Esophagus mucosa (tissue), 1 donor: ENCODE measurements around the gene ACTN1. TPM values are rescaled to one million over a fixed set of nuclear protein-coding genes. Genes with fewer than 3 reads are reported as not detected.

ENCODE experiments used
- ATAC-seq: fragments of 200-7000 bp; cut with Tn5 transposase; one replicate; pipeline ENCODE4 v1.9.1; 2020
- total RNA-seq: library from RNA; stranded (reverse); gene quantifications from one replicate; pipeline ENCODE4 v1.2.4, GENCODE V29; 2023
- donor health status: DM: yes; HTN: yes; CAD: no.

Gene ACTN1
- total RNA-seq, 1 donor from 2014 or later = 117 TPM

DNA sequence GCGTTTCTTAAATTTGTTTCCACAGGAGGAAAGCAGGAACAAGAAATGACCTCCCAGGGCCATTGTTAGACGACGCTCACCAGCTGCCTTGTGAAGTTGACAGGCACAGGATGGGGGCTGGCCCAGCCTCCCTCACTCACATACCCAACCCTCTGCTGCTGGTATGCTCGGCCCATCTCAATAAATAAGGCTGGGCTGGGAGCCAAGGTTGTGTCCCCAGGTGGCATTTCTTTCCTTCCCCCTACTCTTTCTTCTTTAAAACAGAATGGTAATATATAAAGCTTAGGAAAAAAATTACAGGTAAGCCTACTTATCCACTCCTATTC is 93.0 kb downstream of the ACTN1 start:
- ATAC-seq = no peak

DNA sequence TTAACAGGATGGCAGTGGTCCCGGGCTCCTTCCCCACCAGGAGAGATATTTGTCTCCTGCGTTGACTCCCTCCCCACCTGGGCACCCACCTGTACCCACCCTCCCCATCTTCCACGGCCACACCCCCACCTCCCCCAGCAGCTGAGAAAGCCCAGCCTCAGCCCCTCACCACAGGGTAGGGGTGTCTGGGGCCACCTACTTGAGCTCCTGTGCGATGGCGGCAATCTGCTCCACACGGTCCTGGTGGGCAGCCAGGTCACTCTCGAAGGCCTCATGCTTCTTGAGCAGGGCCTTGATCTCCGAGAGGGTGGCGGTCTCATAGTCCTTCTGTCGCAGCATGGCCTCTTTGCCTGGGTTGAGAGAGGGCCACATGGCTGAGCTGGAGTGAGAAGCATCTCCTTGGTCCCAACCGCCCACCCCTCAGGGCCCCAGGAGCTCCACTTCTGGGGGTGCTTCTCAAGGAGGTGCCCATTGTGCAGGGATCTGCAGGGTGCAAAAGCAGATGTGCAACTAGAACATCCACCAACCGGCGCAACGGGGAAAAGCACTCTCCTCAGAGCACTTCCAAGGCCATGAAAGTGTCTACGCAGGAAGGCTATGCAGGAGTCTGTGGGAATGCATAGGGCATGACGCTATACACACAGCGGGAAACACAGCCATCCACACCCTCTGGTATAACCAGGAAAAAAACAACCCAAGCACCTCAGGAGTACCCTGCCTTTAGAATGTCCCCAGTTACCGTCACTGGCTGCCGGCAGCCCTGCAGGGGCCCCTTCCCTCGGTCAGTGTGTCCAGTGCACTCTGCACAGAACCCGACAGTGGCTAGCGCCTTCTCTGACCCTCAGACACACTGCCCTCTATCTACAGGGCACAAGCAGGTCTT is 93.6 kb downstream of the ACTN1 start:
- ATAC-seq = no peak

DNA sequence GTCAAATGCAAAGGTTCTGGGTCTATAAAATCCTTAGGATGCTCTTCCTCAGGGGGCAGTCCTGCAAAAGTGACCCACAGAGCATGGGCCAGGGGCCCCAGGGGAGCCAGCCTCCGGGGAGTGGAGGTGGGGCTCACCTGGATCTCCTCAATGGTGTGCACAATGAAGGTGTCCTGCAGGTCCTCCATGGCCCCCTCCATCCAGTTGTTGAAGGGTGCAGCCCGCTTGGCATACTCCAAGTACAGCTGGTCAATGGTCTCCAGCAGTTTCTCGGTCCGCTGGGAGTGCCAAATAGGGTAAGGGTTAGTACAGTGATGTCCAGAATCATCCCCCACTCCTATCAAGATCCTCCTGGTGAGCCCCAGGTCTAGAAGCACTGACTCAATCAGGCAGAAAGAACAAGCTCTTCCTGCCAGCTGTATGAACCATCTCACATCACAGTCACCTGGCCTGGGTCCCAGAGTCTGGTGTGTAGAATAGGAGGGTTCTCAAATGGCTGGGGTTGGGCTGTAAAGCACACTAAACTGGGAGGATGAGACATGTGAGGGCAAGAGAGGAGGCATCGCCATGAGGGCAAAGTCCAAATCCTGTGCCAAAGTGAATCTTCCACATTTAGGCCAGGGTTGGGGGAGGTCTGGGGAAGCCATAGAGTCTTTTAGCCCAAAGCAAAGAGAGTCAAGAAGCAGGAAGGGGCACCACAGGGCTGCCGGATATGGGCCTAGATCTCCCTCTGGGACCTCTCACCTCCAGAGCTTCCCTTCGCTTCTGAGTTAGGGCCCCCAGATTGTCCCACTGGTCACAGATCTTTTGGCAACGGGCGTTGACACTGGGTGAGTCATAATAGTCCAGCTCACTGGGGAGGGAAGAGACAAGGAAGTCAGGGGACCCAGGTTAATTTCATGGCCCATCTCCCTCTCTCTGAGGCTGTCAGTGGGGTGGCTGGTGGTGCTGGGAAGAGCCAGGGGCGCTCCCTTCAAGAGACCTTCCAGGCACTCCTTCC is 94.8 kb downstream of the ACTN1 start:
- ATAC-seq = peak; percentile 89

DNA sequence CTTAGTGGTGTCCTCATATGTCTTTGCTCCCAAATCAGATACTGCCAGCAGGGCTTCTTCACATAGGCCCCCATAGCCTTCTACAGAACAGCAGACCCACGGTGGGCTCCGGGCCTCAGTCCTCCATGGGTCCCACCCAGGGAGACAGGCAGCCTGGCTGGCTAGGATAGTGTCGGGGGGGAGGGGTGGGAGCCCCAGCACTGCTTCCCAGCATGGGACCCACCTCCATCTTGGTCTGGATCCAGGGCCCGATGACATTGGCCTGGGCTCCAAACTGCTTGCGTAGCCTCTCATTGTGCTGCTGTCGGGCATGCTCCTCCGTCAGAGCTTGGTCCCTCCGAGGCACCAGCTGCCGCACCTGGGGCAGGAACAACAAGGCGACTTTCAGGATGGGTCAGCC is 96.9 kb downstream of the ACTN1 start:
- no peak for ATAC-seq

DNA sequence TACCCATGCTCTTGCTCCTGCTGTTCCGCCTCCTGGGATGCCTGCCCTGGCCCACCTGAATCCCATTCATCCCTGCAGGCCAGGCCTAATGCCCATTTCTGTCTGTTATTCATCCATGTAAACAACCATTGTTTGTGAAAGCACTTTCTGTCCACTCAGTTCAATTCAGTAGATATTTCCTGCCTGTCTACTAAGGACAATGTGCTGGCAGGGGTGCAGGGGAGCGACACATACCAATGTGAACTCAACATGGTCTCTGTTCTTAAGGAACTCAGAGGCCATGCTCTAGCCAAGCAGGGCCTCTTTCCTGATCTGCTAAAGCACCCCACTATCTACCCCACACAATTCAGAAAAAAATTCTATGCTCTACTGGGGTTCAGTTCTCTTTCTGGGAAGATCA is 97.7 kb downstream of the ACTN1 start:
- no peak for ATAC-seq

DNA sequence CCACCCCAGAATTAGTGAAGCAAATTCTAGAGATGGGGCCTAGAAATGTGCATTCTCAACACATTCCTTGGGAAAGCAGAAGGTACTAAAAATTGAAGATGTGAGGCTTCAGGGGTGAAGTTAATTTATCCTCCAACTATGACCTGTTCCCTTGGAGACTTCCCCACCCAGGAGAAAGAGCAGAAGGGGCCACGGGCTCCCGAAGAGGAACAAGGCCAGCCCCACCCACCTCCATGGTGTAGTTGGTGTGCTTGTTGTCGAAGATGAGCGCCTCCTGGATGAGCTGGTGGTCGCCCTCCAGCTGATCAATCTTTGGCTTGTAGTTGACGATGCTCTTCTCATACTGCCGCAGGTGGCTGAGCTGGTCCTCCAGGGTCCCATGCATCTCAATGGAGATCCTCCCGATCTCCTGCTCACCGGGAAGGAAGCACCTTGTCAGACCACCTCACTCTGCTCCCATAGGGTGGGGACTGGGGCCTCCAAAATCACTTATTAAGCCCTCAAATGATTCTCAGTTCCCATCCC is 98.5 kb downstream of the ACTN1 start:
- ATAC-seq = no peak

DNA sequence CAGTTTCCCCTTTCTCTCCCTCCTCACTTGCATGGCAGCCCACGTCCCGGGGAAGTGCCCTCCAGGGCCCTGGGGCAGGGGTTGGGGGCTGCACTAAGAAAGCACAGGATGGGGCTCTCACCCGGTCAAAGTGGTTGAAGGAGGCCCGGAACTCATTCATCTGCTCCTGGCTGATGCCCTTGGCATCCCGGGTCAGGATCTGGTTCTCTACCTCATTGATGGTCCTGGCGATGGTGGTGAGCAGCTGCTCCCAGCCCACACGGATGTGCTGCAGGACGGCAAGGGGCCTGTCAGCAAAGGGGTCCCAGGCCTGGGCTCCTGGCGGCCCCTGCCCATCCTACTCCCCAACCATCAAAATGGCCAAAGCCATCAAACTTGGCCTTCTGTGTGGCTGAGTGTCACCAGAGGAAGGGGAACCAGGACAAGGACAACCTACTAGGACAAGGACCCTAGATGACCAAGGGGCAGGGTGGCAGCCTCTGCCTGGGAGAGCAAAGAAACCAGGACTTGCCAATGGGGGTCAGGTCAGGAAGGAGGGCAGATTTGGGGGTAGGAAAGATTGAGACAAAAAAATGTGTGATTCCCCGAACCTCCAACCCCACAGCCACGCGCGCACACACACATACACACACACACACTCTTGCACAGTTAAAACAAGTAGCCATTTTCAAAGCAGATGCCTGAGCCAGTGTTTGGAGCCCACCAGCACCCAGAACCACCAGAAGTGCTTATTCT is 99.1 kb downstream of the ACTN1 start:
- ATAC-seq = no peak

DNA sequence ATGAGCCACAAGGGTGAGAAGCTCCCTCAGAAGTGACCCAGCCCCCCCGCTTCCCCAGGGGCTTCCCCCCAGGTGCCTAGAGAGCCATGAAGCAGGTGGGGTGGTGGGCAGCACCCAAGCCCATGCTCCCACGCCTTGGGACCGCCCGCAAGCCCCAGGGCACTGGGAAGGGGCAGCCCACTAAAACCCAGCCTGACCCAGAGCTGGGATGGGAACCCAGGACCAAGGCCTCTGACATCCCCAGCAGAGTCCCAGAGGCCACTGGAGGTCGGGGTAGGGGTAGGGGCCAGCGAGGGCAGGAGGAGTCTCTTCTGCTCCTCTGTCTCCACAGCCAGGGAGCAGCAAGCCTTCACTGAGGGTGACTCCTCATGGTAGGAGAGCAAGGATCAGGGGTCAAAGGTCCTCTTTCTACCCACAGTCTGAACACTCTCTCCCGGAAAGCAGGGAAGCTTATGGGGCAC is 99.8 kb downstream of the ACTN1 start:
- no peak for ATAC-seq

DNA sequence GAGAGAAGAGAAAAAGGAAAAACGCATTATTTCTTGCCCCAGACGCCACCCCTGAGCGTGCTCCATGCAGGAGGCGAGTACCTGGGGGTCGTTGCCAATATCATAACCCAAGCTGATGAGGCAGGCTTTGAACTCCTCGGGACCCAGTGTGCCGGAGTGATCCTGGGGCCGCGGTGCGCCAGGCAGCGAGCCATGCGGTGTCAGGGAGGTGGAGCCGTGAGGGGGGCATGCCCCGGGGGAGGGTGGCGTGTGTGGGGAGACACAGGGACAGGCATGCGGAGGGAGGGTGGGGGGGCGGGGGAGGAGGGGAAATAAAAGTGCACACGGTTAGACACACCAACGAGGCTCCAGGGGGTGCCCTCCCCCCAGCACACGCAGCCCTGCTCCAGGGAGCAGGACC is 100.2 kb downstream of the ACTN1 start:
- ATAC-seq = no peak

DNA sequence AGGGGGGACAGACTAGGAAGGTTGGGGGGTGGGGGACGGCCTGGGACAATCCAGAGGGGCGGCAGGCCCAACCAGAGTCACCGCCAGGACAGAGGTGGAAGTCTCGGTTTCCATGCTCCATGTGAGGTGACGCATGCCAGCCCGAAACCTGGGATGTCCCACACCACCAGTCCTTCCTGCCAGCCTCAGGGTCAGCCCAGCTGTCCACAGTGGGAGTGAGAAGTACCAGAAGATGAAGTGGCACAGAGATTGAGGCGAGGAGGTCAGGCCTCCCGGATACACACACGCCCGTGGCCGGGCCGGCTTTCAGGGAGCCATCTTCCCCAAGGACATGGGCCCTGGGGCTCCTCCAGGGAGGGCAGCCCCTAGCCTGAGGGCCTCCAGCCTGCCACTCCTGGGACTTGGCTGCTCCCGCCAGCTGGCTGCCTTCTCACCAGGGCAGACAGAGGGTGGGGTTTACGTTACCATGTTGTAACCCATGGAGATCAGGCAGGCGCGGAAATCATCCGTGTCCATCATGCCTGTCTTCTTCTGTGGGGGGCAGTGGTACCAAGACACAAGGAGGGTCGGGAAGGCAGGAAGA is 101.0 kb downstream of the ACTN1 start:
- no peak for ATAC-seq

DNA sequence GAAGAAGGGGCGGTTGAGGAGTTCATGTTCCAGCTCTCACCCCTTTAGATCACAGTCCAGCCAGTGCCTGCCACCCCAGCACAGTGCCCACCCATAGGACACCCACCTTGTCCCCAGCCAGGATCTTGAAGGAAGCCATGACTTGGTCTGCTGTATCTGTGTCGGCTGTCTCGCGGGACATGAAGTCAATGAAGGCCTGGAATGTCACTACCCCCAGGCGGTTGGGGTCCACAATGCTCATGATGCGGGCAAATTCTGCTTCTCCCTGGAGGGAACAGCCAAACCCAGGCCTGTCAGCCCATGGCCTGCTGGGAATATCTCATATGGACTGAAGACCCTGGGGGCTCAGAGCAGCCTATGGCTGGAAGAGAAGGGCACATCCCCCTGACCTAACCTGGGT is 102.1 kb downstream of the ACTN1 start:
- no peak for ATAC-seq

DNA sequence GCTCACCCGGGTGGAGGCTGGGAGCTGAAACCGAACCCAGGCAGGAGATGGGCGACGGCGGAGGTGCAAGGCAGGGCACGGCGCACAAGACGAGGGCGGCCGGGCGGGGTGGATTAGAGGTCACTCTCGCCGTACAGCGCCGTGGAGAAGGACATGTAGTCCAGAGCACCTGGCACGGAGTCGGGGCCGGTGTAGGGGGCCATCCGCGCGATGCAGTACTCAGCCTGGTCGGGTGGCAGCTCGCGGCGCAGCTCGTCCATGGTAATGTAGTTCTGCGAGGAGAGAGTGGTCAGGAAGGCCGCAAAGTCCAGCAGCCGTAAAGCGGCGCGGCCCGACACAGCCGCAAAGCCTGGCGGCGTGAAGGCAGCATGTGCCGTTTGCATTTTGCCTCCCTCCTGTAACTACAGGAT is 104.4 kb downstream of the ACTN1 start:
- no peak for ATAC-seq

DNA sequence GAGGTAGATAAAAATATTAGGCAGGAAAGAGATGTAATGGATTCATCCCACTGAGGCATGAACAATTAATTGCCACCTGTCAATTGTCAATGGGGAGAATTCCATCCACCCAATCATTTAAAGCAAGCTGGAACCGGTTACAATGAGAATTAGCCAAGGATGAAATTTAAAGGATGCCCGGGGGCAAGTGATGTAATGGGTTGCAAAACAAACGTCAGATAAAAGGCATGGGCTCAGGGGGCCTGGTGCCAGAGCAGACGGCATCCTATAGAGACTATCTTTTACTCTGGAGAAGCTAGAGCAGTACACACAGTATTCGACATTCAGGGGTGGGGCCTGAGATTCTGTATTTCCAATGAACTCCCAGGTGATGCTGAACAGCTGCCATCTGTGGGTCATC is 105.7 kb downstream of the ACTN1 start:
- peak; percentile 39 for ATAC-seq

DNA sequence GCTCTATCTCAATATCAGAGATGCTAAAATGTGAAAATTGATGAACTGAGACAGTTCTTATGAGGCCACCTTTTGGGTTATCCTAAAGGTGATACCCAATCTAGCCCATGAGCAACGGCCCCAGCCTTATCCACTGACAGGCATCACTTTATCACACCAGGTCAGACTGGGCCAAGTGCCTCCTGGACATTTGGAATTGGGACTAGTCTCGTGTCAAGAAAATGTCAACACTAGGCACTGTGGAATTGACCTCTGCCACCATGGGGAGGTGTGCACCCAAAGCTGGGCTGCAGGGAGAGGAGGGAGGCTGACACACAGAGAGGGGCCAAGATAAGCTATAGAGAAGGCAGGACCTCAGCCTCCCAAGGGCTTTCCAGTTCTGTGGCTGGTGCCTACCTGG is 107.7 kb downstream of the ACTN1 start:
- no peak for ATAC-seq

DNA sequence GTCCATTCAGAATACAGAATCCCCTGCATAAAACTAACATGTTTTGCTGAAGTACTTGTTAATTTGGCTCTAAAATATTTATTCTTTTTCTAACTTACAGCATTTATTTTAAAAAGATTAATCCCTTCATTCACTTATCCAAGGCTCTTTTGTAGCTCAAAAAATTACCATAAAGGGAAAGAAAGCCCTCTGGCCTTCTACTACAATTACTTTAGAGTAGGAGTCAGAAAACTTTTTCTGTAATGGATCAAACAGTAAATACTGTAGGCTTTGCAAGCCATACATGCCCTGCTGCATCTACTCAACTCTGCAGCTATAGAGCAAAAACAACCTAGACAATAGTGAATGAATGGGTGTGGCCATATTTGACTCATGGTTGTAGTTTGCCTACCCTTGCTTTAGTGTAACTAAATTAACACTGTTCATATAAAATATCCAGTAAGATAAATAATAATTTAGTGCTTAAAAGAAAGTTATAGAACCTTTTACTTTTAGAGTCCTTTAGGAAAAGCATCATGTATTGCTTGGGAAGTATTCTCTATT is 112.0 kb downstream of the ACTN1 start:
- ATAC-seq = peak; percentile 52

DNA sequence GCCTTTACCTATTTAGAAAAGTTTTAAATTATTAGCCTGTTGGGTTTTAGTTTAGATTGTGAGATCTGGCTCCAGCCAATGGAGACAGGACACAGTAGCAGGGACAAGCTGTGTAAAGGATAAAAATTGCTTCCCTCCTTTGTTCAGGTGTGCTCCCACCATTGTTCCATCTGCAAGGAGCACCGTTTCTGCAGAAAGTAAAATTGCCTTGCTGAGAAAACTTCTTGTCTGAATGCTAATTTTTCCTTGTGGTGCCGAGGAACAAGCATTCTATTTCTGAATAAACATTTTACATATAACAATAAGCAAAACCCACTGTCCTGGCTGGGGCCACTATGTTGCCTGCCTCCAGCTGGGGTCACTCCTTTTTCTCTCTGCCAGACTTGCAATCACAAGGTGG is 113.6 kb downstream of the ACTN1 start:
- ATAC-seq = no peak

DNA sequence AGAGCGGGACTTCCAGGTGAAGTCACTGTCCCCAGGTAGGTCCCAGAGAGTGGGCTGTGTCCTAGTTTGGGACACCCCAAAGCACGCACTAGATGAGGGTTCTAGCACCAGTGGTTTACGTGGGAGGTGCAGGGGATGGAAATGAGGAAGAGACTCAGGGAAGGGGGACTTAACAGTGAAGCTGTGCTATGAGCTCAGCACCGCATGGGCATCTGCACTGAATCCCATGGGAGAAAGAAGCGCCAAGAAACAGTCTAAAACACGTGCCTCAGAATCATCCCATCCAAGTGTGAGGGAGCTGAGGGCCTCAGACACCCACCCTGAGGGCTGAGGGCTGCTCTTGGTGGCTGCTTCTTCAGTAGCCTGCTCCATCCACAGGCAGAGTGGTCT is 114.7 kb downstream of the ACTN1 start:
- peak; percentile 6 for ATAC-seq

DNA sequence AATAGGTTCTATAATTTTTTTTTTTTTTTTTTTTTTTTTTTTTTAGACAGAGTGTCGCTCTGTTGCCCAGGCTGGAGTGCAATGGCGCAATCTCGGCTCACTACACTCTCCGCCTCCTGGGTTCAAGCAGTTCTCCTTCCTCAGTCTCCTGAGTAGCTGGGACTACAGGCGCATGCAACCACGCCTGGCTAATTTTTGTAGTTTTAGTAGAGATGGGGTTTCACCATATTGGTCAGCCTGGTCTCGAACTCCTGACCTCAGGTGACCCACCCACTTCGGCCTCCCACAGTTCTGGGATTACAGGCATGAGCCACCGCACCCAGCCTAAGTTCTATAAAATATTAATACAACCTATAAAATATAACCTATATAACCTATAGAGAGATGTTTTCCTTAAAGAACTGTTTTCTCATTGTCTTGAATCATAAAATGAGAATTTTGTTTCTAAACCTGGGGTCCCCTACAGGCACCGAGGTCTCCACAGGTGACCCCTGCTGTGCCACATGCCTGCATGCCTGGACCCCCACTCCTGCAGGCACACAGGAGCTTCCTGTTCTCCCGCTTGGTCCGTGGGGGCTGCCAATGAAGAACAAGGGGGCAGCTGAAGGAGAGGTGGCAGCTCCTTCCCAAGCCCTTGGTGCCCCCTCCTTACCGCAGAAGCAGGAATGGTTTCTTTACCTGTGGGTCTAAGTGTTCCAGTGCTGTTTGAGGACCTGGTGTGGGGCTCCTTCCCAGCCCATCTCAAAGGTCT is 115.3 kb downstream of the ACTN1 start:
- ATAC-seq = no peak

DNA sequence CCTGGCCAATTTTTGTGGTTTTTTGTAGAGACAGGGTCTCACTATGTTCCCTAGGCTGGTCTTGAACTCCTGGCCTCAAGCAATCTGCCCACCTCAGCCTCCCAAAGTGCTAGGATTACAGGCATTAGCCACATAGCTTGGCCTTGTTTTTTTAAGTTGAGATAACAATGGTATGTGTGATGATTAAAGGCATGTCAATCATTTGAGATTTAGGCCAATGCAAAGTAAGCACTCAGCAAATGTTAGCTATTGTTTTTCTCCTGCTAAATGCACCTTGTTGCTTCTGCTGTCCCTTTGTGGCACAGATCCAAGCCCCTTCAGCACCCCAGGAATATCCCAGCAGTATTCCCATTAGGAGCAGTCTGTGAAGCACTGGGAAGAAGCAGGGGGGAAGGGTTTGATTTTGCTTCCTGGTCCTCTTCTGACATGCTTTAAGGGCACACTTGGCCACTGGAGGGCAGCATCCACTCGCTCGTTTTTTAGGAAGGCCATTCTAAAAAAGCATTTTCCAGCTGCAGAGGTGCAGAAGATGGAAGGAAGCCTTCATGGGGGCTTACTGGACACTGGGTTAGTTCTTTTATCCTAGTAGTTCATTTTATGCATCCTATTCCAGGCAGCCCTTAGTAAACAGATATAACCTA is 116.0 kb downstream of the ACTN1 start:
- peak; percentile 74 for ATAC-seq

DNA sequence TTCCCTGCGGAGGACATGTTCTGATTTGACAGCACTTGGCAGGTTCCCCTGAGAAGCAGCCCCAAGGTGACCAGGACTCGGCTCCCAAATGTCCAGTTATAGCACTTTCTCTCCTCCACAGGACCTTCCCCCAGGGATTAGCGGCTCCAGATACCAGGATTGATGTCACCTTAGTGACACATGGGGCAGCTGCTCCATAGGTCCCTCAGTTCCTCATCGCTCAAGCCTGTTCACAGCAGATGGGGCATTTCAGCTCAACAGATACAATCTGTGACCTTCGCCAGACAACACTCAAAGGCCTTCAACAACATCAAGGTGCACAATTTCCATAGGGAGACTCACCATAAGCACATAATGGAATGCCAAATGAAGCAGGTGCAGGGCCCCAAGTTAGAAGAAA is 118.3 kb downstream of the ACTN1 start:
- ATAC-seq = no peak
